ENCODE measurements around the gene FBXL7.

The FBXL7 gene

DNA sequence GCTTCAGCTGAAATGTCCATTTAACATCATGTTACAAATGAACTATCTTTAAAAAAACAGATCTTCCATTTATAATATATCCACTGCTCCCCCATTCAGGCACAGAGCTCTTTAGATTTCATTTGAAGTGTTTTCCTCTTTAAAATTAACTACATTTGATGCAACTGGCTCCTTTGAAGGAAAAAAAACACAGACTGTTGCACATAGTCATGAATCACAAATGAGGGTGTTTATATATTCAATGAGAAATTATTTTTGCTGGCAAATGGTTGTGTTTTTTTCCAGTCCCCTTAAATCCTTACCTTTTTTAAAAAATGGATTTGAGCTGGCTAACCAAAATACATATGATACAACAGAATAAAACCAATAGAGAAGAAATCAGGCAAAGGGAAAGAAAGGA is 240.4 kb downstream of the FBXL7 start:
- in situ Hi-C loops (cut with HindIII; ENCODE audit: low sequenced_read_pairs), result no loop called here

DNA sequence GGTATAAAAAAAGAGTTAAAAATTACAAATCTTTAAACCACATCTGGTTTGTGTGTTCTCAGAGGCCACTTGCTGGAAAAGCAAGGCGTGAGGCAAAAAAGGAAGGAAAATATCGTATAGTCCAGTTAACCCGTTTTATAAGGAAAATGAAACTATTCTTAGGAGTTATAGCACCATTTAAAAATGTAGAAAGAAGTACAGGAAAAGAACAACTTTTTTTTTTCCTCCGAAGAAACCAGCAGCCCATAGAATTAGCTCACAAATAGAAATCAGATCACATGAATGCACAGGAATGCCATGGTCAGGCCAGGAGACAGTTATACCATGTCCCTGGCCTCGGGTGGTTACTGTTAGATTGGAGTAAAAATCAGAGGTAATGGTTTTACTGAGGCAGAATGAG is 241.6 kb downstream of the FBXL7 start:
- in situ Hi-C loops (cut with HindIII; ENCODE audit: low sequenced_read_pairs), result no loop called here

DNA sequence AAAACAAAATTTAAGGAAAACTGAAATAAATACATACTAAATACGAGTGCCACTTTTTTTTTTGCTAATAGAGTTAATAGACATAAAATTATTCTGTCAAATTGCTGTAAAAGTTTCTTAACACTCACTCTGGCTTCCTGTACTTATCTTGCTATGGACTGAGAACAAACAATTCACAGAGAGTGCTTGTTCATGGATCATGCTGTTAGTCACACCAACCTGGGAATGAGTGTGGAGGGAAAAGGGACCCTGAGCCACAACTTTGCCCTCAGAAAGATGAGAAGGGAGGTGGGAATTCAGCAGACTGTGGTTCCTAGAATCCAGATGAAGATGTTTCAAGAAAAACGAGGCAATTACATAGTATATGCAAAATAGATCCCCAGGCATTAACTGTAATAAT is 246.9 kb downstream of the FBXL7 start:
- in situ Hi-C loops (cut with HindIII; ENCODE audit: low sequenced_read_pairs), result no loop called here

DNA sequence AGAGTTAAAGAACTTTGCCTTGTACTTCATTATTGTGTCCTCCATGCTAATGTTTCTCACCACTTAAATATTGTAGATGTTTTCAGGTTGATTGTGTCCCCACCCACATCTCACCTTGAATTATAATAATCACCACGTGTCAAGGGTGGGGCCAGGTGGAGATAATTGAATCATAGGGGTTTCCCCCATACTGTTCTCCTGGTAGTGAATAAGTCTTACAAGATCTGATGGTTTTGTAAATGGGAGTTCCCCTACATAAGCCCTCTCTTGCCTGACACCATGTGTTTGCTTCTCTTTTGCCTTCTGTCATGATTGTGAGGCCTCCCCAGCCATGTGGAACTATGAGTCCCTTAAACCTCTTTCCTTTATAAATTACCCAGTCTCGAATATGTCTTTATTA is 248.3 kb downstream of the FBXL7 start:
- in situ Hi-C loops (cut with HindIII; ENCODE audit: low sequenced_read_pairs), result no loop called here

DNA sequence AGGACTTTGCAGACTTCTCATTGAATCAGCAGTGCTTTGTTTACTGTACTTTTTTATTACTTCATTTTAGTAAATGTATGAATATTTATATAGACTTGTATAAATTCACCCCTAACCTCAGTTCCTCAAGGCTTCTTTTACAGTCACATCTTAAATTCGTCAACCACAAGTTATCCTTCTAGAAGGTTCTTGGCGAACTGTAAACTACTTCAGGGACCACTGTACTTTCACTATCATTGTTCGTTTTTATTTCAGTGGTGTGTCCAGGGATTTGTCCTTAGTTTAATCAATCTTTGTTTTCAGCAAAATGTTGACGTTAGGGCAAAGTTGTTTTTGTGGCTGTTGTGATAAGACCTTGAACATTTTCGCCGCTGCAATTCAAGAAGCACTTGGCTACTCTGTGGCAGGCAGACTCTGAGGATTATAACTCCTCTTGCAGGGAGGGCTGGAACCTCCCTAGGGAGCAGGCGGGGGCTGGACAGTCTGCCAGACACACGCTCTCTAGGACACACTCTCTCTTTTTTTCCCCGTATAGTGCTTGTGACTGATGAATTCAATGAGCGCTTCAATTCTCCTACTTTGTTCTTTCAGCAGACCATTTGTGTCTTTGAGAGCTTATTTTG is 252.8 kb downstream of the FBXL7 start:
- in situ Hi-C loops (cut with HindIII; ENCODE audit: low sequenced_read_pairs), result no loop called here

DNA sequence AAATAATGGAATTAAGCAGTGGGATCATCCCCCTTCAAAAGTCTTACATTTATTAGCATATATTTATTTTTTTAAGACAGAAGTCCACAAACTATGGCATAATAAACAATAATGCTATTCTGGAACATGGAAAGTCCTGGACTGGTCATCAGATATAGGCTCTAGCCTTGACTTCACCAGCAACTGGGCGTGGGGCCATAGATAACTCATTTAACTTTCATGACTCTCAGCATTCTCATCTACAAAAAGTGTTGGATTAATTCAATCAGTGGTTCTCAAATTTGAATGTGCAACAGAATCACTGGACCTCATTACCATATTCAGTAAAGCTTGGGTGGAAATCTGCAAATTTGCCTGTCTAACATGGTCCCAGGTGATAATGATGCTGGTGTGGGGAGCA is 253.8 kb downstream of the FBXL7 start:
- in situ Hi-C loops (cut with HindIII; ENCODE audit: low sequenced_read_pairs), result no loop called here

DNA sequence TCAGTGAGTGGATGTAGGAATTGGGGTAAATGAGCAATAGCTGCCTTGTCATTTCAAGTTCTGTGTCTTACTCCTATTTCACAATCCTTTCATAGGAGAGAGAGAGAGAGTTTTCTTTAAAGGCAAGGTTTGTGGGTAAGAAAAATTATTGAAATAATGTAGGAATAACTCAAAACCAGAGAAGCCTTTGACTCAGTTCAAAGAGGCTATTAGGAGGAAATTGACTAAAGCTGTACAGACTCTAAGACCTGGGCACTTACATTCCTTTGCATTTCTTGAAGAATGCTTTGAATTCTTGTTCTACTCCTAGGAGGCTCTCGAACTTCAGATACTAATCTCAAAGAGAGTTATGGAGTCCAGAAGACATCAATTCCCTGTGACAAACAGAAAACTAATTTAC is 257.1 kb downstream of the FBXL7 start:
- in situ Hi-C loops (cut with HindIII; ENCODE audit: low sequenced_read_pairs), result no loop called here

DNA sequence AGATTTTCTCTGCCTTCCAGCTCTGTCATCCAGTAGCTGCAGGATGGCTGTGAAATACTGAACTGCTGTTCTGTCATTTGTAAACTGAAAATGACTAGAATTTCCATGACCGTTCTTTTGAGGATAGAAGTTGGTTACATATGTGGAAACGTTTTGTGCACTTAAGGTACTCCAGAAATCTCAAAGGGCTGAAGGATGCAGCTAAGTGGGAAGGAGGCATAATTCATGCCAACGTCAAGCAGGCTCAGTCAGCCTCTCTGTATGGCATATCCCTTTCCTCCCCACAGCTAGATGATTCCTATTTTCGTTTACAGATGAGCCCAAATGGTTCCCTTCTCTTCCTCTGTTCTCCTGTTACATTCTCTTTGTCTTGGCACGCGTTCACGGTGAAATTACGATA is 257.6 kb downstream of the FBXL7 start:
- in situ Hi-C loops (cut with HindIII; ENCODE audit: low sequenced_read_pairs), result no loop called here

DNA sequence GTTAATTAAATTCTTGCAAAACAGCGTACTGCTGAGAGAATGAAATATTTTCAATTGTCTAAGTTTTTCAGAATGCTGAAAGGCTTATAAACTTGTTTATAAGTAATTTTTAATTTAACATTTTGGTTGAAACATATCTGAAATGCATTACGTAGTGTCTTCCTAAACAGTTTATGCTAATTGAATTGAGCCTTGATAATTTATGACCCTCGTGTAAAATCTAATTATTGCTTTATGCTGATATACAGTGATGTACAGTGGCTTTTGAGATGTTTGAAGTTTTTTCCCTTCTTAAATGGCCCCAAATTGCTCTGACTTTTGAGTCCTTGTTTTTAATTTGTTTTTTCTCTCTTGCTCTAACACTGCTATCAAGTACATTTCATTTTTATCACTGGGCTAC is 262.7 kb downstream of the FBXL7 start:
- in situ Hi-C loops (cut with HindIII; ENCODE audit: low sequenced_read_pairs), result no loop called here

DNA sequence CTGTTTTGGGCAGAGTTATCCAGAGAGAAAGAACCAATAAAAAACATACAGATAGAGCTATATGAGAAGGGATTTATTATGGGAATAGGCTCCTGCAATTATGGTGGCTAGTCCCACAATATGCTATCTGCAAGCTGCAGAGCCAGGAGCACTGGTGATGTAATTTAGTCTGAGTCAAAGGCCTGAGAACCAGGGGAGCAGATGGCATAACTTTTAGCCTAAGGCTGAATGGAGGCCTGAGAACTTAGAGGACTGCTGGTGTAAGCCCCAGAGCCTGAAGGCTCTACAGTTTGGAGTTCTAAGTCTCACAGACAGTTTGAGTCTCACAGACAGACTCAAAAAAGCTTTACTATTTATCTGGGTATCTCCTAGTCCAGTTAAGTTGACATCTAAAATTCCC is 263.8 kb downstream of the FBXL7 start:
- in situ Hi-C loops (cut with HindIII; ENCODE audit: low sequenced_read_pairs), result no loop called here

DNA sequence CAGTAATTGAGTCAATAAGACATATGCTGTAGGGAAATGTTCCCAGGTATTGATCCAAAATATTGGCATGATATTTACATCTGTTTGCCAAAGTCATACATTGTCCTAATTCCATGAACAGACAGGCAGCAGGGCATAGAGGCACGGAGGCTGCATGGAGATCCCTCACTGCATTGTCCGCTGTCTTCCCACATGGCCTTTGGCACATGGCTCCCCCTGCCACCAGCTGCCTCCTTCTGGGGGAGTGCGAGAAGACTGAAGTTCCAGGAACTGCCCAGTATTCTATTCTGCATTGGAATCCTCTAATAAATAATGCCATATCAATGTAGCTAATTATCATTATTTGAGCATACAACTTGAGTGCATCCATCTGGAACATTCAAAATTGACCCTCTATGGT is 269.0 kb downstream of the FBXL7 start:
- in situ Hi-C loops (cut with HindIII; ENCODE audit: low sequenced_read_pairs), result no loop called here

DNA sequence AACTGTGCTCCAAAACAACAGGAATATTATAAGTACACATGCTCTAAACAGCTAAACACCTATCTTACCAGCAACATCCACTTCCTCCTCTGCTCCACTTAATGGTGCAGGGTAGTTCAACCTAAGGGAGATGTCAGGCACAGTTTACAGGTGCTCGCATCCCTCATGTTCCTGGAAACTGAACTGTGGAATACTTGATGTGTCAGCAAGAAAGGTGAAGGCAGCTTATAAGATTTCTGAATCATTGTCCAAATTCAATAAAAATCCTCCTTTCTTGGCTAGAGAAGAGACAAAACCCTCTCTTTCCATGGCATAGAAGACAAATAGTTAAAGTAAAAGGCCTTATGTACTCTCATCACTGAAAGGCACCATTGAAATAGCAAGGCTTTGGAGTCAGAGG is 272.2 kb downstream of the FBXL7 start:
- in situ Hi-C loops (cut with HindIII; ENCODE audit: low sequenced_read_pairs), result no loop called here

DNA sequence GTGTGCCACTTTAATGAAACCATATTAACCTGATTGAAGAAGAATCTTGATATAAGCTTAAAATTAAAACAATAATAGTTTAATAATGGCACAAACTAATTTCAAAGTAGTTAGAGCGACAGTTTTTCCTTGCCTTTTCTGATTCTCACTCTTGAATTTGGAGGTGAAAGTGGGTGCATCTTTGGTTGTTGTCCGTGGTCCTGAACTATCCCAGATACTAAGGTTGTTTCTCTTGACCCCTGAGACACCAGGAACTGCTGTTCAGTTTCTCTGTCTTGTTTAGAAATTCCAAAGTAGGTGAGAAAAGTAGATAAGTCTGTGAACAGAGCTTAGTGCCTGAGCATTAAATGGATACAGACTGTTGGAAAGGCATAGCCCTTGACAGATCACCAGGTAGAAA is 274.7 kb downstream of the FBXL7 start:
- in situ Hi-C loops (cut with HindIII; ENCODE audit: low sequenced_read_pairs), result no loop called here

DNA sequence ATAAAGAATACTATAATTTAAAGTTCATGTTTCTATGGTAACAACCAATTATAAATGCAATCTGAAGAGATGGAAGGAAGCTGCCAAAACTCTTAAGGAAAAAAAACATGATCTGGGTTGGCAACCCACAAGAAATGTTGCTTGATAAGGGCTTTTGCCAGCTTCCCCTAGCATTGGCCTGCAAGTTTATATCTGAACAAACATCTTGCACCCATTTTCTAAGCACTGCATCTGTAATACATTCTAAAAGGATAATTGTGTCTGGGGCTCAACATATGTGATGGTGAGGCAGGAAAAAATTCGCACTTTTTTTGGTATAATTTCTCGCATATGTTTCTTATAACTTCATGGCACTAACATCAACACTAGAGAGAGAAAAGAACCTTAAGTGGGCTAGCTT is 276.4 kb downstream of the FBXL7 start:
- in situ Hi-C loops (cut with HindIII; ENCODE audit: low sequenced_read_pairs), result no loop called here

DNA sequence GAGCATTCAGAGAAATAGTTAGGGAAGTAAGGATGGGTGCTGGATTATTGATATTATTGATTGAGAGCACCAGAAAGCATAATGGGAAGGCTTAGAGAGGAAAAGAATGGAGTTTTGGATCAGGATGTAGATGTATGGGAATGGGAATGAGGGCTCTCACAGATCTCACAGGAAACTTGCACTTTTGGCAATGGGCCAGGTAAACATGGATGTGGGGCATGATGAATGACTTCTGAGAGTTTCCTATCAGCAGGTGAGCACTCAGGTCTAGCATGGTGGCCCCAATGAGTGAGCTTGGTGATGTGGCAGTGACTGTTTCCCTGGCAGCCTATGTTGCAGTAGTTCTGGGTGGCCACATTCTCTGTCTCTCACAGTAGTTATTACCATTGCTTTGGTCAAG is 283.8 kb downstream of the FBXL7 start:
- in situ Hi-C loops (cut with HindIII; ENCODE audit: low sequenced_read_pairs), result no loop called here

DNA sequence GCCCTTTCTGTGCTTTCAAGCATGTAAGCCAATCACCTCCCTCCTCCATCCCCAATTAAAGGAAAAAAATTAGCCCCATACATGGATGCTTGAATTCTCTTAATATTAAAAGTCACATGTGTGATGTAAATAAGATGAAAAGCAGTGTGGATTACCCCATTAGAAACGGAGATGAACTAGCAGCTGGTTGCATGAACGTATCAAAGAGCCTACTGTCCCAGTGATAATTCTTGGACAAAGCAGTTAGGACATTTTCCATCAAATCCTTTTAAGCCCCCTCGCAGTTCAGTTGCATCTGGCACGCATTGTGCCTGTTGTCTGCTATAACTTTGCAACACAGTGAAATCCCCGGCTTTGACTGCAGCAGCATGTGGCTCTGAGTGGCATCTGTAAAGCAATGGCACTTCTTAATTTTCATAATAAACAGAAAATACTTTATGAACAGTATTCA is 285.6 kb downstream of the FBXL7 start:
- in situ Hi-C loops (cut with HindIII; ENCODE audit: low sequenced_read_pairs), result no loop called here

DNA sequence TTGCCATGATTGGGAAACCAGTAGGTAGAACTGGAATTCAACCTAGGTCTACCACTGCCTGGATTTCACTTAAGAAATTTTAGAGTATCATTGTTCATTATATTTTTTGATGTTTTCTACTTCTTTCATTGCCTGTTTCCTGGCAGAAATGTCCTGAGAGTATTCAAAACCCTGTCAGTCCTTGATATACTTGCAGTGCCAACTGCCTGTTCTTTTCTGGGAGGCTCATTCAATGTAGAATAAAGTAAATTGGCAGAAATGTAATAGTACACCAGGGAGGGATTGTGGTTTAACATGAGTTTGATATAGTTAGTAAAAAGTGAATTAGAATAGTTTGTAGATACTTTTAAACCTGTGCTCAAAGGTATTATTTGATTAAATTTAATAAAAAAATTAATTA is 286.3 kb downstream of the FBXL7 start:
- in situ Hi-C loops (cut with HindIII; ENCODE audit: low sequenced_read_pairs), result no loop called here

DNA sequence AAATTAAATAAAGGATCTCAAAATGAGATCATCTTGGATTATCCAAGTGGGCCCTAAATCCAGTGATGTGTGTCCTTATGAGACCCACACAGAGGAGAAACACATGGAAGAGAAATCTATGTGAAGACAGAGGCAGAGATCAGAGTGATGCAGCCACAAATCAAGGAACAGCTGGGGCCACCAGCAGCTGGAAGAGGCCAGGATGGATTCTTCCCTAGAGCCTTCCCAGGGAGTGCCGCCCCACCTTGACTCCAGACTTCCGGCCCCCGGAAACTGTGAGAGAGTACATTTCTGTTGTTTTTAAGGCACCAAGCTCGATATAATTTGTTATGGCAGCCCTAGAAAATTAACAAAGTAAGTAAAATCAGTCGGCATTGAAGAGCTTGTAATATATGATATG is 286.9 kb downstream of the FBXL7 start:
- in situ Hi-C loops (cut with HindIII; ENCODE audit: low sequenced_read_pairs), result no loop called here

DNA sequence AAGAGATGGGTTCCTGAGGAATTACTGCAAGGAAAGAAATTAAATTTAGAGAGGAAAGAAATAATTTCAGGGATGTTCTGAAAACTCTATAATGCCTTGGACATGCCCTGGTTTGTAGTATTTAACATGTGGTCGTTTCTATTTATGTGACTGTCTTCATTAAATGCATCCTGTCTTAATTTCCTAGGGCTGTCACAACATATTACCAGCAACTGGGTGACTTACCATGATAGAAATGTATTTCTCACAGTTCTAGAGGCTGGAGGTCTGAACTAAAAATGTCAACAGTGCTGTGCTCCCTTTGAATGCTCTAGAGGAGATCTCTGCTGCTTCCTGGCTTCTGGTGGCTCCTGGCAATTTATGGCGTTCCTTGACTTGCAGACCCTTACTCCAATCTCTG is 287.7 kb downstream of the FBXL7 start:
- in situ Hi-C loops (cut with HindIII; ENCODE audit: low sequenced_read_pairs), result no loop called here

DNA sequence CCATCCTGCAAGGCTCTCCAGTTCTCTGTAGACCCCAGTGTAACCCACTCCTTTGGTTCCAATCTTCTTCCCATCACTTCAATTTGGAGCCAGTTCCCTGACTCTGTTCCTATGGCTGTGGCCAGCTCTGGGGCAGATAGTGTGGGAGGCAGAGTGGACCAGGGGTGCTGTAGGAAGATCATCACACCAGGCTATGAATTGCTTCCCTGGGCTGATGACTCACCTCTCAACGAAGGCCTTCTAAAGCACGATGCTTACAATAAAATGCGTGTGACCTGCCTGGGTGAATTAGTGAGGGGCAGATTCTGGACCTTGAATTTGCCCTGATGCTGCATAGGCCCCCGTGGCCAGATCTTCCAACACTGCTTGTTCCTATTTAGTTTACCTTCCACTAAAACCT is 289.7 kb downstream of the FBXL7 start:
- in situ Hi-C loops (cut with HindIII; ENCODE audit: low sequenced_read_pairs), result no loop called here

DNA sequence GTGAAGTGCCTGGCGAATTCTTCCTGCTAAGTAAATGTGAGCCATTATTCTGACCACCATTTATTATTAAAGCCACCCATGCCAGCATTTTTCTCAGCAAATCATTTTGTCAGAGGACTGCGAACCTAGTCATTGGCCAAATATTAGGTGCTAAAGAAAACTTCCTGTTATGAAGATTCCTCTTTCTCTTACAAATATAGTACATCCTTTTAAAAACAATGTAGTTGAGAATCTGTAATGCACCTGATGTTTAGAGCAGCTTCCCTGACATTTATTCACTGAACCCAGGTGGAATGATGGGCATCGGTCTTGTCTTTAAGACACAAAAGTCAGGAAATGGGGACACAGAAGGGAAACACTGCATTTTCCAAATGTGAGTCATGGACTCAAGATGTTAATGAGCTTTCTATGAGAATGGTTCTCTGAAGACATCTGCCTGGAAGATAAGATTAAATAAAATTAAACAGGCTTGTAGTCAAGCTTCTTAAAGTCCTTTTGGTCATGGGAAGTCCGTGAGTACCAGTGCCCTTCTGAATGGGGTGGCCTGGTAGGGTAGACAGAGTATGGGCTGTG is 290.6 kb downstream of the FBXL7 start:
- in situ Hi-C loops (cut with HindIII; ENCODE audit: low sequenced_read_pairs), result no loop called here

DNA sequence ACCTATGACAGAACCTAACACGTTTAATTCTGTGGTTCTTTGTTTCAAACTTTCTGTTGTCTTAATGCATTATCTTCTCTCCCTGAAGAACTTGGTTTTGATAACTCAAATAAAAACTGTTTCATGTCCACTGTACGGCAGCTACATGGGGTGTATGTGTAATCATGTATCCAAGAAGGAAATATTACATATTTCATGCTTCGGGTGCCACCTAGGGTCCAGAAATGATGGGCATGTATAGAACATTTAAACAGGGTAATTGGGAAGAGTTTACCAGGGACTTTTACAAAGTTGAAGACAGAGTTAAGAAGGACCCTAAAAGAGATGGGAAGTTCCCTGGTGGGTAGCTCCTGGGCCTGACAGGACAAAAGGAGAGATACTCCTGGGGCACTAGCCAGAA is 291.3 kb downstream of the FBXL7 start:
- in situ Hi-C loops (cut with HindIII; ENCODE audit: low sequenced_read_pairs), result no loop called here

DNA sequence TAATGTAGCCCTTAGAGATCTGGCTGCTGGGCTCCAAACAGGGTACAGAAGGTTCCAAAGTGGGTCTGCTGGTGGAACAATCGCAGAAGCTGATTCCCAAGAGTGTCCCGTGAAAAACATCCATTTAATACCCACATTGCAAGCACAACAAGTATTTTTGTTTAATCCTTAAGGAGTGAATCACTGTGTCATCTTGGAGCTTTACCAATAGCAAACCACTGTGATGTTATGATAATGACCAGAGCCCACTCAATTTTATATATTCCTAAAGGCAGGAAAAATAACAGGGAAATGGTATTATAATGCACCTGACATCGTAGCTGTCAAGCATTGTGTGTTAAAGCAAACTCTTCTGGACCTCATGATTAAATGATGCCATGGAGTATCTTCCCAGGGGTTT is 291.9 kb downstream of the FBXL7 start:
- in situ Hi-C loops (cut with HindIII; ENCODE audit: low sequenced_read_pairs), result no loop called here
